ENCODE results near the gene TNKS1BP1.

DNA sequence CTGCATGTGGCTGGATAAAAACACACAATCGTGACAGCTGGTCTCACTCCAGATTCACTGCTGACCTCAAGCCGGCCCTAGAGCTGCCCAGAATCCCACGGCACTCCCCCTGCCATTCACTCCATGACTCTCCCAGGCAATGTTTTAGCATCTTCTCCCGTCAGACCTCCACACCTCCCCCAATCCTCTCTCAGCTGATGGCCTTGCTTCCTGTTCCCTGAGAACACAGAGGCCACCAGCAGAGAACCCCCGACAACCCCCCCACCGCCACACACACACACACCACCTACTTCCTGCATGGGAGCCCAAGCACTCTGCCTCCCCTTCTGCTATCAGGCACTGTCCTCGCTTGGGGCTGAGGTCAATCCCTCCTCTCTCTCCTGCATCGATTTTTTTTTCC is 9.3 kb downstream of the TNKS1BP1 start:
- TF ChIP-seq EP300 (IDR thresholded peaks at IDR 0.05; ENCODE audit: low read depth): no peak
- no peak for TF ChIP-seq POLR2AphosphoS5 (IDR thresholded peaks at IDR 0.05)
- TF ChIP-seq, protein P1, sequence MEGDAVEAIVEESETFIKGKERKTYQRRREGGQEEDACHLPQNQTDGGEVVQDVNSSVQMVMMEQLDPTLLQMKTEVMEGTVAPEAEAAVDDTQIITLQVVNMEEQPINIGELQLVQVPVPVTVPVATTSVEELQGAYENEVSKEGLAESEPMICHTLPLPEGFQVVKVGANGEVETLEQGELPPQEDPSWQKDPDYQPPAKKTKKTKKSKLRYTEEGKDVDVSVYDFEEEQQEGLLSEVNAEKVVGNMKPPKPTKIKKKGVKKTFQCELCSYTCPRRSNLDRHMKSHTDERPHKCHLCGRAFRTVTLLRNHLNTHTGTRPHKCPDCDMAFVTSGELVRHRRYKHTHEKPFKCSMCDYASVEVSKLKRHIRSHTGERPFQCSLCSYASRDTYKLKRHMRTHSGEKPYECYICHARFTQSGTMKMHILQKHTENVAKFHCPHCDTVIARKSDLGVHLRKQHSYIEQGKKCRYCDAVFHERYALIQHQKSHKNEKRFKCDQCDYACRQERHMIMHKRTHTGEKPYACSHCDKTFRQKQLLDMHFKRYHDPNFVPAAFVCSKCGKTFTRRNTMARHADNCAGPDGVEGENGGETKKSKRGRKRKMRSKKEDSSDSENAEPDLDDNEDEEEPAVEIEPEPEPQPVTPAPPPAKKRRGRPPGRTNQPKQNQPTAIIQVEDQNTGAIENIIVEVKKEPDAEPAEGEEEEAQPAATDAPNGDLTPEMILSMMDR (IDR thresholded peaks at IDR 0.05): no peak

Measured in transverse colon (tissue), 4 donors.